Fibroblast of the aortic adventitia (primary cell): ENCODE measurements around the gene FCN2. TPM values are rescaled to one million over a fixed set of nuclear protein-coding genes. Genes with fewer than 3 reads are reported as not detected.

ENCODE experiments used
- DNase-seq: peaks from one replicate; pipeline ENCODE4 v3.0.0-alpha.2; 2010; ENCODE audit warnings: low read depth
- H3K4me3 ChIP-seq: 2 replicates; pipeline ENCODE4 v1.5.1; 2011; ENCODE audit warnings: low read depth, mild to moderate bottlenecking, control low read depth, low read length, moderate library complexity
- CTCF ChIP-seq: IDR thresholded peaks from 2 replicates; pipeline ENCODE4 v1.5.1; 2011; ENCODE audit warnings: mild to moderate bottlenecking, low read length, control low read depth, inconsistent platforms; ENCODE audit not compliant: insufficient read depth
- total RNA-seq: library from RNA; depleted of rRNA; stranded (reverse); fragments of >200 nt; gene quantifications from 2 replicates; pipeline ENCODE4 v1.2.3, GENCODE V29; 2012; ENCODE audit warnings: low replicate concordance

The FCN2 gene
- total RNA-seq, 1 donor, result not detected

DNA sequence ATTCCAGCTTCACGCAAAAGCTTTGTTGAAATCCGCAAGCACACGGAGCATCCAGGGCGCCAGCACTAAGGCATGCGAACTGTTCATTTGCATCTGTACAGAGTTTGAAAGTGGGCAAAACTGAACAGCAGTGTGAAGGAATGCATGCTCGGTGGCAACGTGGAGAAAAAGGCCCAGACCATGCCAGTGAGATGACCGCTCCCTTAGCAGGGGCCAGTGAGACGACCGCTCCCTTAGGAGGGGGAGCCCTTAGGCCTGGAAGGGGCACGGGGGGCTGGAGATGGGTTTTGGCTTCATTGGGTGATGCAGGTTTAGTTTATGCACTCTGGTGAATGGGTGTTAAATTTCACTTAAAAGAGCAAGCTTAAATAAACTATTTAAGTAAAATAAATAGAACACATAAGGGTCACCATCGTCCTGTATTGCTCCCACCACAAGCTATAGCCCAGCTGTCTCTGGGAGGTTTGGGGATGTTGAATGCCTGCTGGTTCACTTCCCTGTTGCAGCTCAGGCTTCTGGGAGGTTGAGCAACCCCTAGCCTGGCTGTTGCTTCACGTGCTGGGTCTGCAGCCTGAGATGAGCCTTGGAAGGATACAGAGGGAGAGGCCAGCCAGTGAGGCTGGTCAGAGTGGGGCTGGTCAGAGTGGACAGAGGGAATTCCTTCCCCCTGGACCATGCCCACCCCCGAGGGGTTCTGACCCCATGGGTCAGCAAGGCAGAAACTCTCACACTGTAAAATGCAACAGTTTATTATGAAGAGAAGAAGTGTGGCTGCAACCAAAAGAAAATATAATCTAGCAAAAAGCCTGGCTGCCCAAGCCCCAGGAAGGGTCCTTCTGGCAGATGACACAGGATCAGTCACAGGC lies 41.7 kb downstream of the FCN2 start:
- DNase-seq, result no peak
- no peak overlapping the region for H3K4me3 ChIP-seq
- TF ChIP-seq CTCF, result no peak

DNA sequence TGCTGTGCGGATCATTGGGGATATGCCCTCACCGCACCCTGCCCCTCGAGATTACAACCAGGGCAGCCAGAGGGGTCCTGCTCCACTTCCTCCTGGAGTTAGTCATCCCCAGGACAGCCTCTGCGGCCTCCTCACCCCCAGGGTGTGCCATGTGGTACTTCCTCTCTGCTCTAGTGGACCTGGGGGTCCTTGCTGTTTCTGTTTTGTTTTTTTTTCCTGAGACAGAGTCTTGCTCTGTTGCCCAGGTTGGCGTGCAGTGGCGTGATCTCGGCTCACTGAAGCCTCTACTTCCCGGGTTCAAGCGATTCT lies 42.3 kb downstream of the FCN2 start:
- no peak overlapping the region for H3K4me3 ChIP-seq
- no peak for TF ChIP-seq CTCF
- DNase-seq, result no peak

- no peak for TF ChIP-seq CTCF
- DNase-seq, result no peak
- H3K4me3 ChIP-seq, result no peak overlapping the region
These were observed 42.9 kb downstream of the FCN2 start for GRCh38 chr9:134923466-134923865.

GRCh38 chr9:134925011-134925511 lies 44.5 kb downstream of the FCN2 start:
- no peak for TF ChIP-seq CTCF
- H3K4me3 ChIP-seq, result no peak overlapping the region

GRCh38 chr9:134928436-134929192 lies 48.0 kb downstream of the FCN2 start:
- no peak for TF ChIP-seq CTCF
- H3K4me3 ChIP-seq, result no peak overlapping the region
- DNase-seq, result no peak

More at GRCh38 chr9:134925011-134925511, 44.5 kb downstream of the FCN2 start:
- no peak for DNase-seq

GRCh38 chr9:134929193-134930158 lies 48.9 kb downstream of the FCN2 start:
- no peak for DNase-seq
- no peak overlapping the region for H3K4me3 ChIP-seq
- no peak for TF ChIP-seq CTCF
